H1 (cell line): ENCODE results near the gene OSTF1. TPM values are rescaled to one million over a fixed set of nuclear protein-coding genes. Genes with fewer than 3 reads are reported as not detected.

ENCODE experiments used
- CEBPB ChIP-seq: IDR thresholded peaks from 2 replicates; pipeline ENCODE4 v1.6.1; 2012; ENCODE audit warnings: low read depth, low read length
- FOSL1 ChIP-seq: IDR thresholded peaks from 2 replicates; pipeline ENCODE4 v1.6.1; 2011; ENCODE audit warnings: mild to moderate bottlenecking, low read depth, low read length, moderate library complexity; ENCODE audit not compliant: insufficient read depth
- KDM5A ChIP-seq: fragments of 200-600 bp; IDR thresholded peaks from 2 replicates; pipeline ENCODE4 v1.7.1; 2012; ENCODE audit warnings: mild to moderate bottlenecking, low read length, inconsistent platforms, mixed read lengths
- POU5F1 ChIP-seq: IDR thresholded peaks from 2 replicates; pipeline ENCODE4 v1.6.1; 2011; ENCODE audit warnings: low read depth, mild to moderate bottlenecking, low read length, moderate library complexity
- TCF12 ChIP-seq: IDR thresholded peaks from 2 replicates; pipeline ENCODE4 v1.6.1; 2011; ENCODE audit warnings: low read depth, mild to moderate bottlenecking, low read length
- TEAD4 ChIP-seq: IDR thresholded peaks from 2 replicates; pipeline ENCODE4 v1.6.1; 2012; ENCODE audit warnings: low read depth, low read length, inconsistent platforms, mixed read lengths
- polyA plus RNA-seq, 7 experiments: library from polyadenylated mRNA; depleted of rRNA in 3 of 7; stranded (reverse) in 5 of 7; unstranded in 2 of 7; fragments of >200 nt in 5 of 7; fragments of 200-250 nt in 2 of 7; gene quantifications; 1 replicate in 5 of 7; 2 replicates in 1 of 7; 4 replicates in 1 of 7; pipeline versions ENCODE4 v1.2.1 to v1.2.3, GENCODE V29; 2011 to 2013; ENCODE audit warnings: missing spikeins in 2 of 7, mixed read lengths in 2 of 7
- total RNA-seq: library from RNA; stranded (reverse); fragmentation: NEBNext Ultra II Directional; extraction: Animal tissue kit (Norgen Biotek cat#: 25700); gene quantifications from 2 replicates; pipeline ENCODE4 v1.2.1, GENCODE V29; 2021

OSTF1 gene
- total and polyA plus RNA-seq, 2 of the 8 experiments (the other 6 are each of a cell fraction or from before 2014, with no cell fraction given), result 5.0 to 18.9 TPM

- TF ChIP-seq TCF12 (no peak), TEAD4 (no peak), KDM5A (no peak), FOSL1 (no peak), POU5F1 (no peak), CEBPB (no peak)
- TF ChIP-seq, all 59 proteins: peak for 0
Observed at GRCh38 chr9:75053869-75054268, 34.4 kb upstream of the OSTF1 start (continued).
